IMR-90 (cell line): ENCODE results near the gene RAD51B. TPM values are rescaled to one million over a fixed set of nuclear protein-coding genes. Genes with fewer than 3 reads are reported as not detected.

Experiments
- ATAC-seq: fragments of 200-7000 bp; cut with Tn5 transposase; 2 replicates; pipeline ENCODE4 v1.9.1; 2020; ENCODE audit warnings: low read depth, mild to moderate bottlenecking, moderate library complexity
- BruUV-seq: library from RNA; stranded (reverse); fragments of 400-500 nt; replicated peaks from 2 replicates; lab custom pipeline; 2021; lab: Mats Ljungman, UMichigan
- CTCF ChIA-PET: fragments of 300-600 bp; formaldehyde crosslinking; extraction: SDS; loops from one replicate; lab custom pipeline; 2021; ENCODE audit warnings: antibody characterized with exemption; lab: Yijun Ruan, JAX
- POLR2A ChIA-PET: fragments of 300-600 bp; sonication (Branson Sonifier 250); formaldehyde crosslinking; loops from one replicate; lab custom pipeline; 2022; ENCODE audit warnings: antibody characterized with exemption; ENCODE audit not compliant: unreplicated experiment; lab: Charles Lee
- DNase-seq: peaks from one replicate; pipeline ENCODE4 v3.0.0; 2013
- H2AFZ ChIP-seq: replicated peaks from 2 replicates; pipeline ENCODE3; 2013; ENCODE audit warnings: low read length, mild to moderate bottlenecking; ENCODE audit not compliant: poor library complexity
- H2AK5ac ChIP-seq: 2 replicates; pipeline ENCODE4 v1.6.1; 2013; ENCODE audit warnings: low read depth, low read length, inconsistent platforms
- H2AK9ac ChIP-seq: replicated peaks from 2 replicates; pipeline ENCODE3; 2013; ENCODE audit warnings: mild to moderate bottlenecking, low read depth, low read length, moderate library complexity; ENCODE audit not compliant: poor library complexity
- H2BK120ac ChIP-seq: 2 replicates; pipeline ENCODE4 v1.6.1; 2013; ENCODE audit warnings: low read depth, low read length, inconsistent platforms
- H2BK15ac ChIP-seq: 3 replicates; pipeline ENCODE4 v1.6.1; 2013; ENCODE audit warnings: low read depth, low read length, inconsistent platforms
- H2BK20ac ChIP-seq: 2 replicates; pipeline ENCODE4 v1.6.1; 2013; ENCODE audit warnings: low read depth, mild to moderate bottlenecking, inconsistent platforms, low read length, moderate library complexity
- H2BK5ac ChIP-seq: 2 replicates; pipeline ENCODE4 v1.6.1; 2013; ENCODE audit warnings: mild to moderate bottlenecking, low read depth, low read length, inconsistent platforms; ENCODE audit not compliant: poor library complexity, severe bottlenecking
- H3K14ac ChIP-seq: replicated peaks from 2 replicates; pipeline ENCODE4 v1.6.1; 2013; ENCODE audit warnings: low read depth, low read length, inconsistent platforms
- H3K18ac ChIP-seq: 2 replicates; pipeline ENCODE4 v1.6.1; 2013; ENCODE audit warnings: low read depth, low read length, control low read depth
- H3K23ac ChIP-seq: 2 replicates; pipeline ENCODE4 v1.6.1; 2013; ENCODE audit warnings: low read depth, low read length, inconsistent platforms
- H3K27ac ChIP-seq: 2 replicates; pipeline ENCODE4 v1.5.1; 2013; ENCODE audit warnings: mild to moderate bottlenecking, control low read depth, low read length; ENCODE audit not compliant: insufficient read depth
- H3K27me3 ChIP-seq: 2 replicates; pipeline ENCODE4 v1.6.1; 2013; ENCODE audit warnings: low read length; ENCODE audit not compliant: control insufficient read depth, insufficient read depth
- H3K36me3 ChIP-seq: 2 replicates; pipeline ENCODE4 v1.6.1; 2013; ENCODE audit warnings: low read length, mixed read lengths; ENCODE audit not compliant: control insufficient read depth, insufficient read depth
- H3K4ac ChIP-seq: 2 replicates; pipeline ENCODE4 v1.6.1; 2013; ENCODE audit warnings: low read depth, low read length, inconsistent platforms
- H3K4me1 ChIP-seq: 2 replicates; pipeline ENCODE4 v1.6.1; 2013; ENCODE audit warnings: low read length, mixed read lengths; ENCODE audit not compliant: control insufficient read depth, insufficient read depth
- H3K4me2 ChIP-seq: 2 replicates; pipeline ENCODE4 v1.6.1; 2013; ENCODE audit warnings: low read depth, mild to moderate bottlenecking, control low read depth, low read length, moderate library complexity
- H3K4me3 ChIP-seq: 2 replicates; pipeline ENCODE4 v1.5.1; 2013; ENCODE audit warnings: low read depth, mild to moderate bottlenecking, control low read depth, low read length, moderate library complexity; ENCODE audit not compliant: insufficient read depth
- H3K56ac ChIP-seq: 2 replicates; pipeline ENCODE4 v1.6.1; 2013; ENCODE audit warnings: low read length, inconsistent platforms; ENCODE audit not compliant: insufficient read depth; ENCODE audit errors: extremely low read depth
- H3K79me1 ChIP-seq, 2 experiments: 2 replicates each; pipeline ENCODE4 v1.6.1; 2013; ENCODE audit warnings: low read length in 2 of 2, inconsistent platforms in 1 of 2, low read depth in 1 of 2
- H3K9ac ChIP-seq: 2 replicates; pipeline ENCODE4 v1.6.1; 2013; ENCODE audit warnings: low read depth, low read length, control low read depth
- H3K9me1 ChIP-seq: 2 replicates; pipeline ENCODE4 v1.6.1; 2013; ENCODE audit warnings: low read length, inconsistent platforms; ENCODE audit not compliant: insufficient read depth
- H3K9me3 ChIP-seq: 2 replicates; pipeline ENCODE4 v1.6.1; 2013; ENCODE audit warnings: low read length; ENCODE audit not compliant: control insufficient read depth, insufficient read depth
- H4K20me1 ChIP-seq: 2 replicates; pipeline ENCODE4 v1.6.1; 2013; ENCODE audit warnings: low read length, inconsistent platforms; ENCODE audit not compliant: insufficient read depth
- H4K5ac ChIP-seq: 2 replicates; pipeline ENCODE4 v1.6.1; 2013; ENCODE audit warnings: mild to moderate bottlenecking, low read depth, low read length, control low read depth
- H4K8ac ChIP-seq, 2 experiments: 2 replicates each; pipeline ENCODE4 v1.6.1; 2013; ENCODE audit warnings: low read depth in 2 of 2, low read length in 2 of 2, control low read depth in 1 of 2, inconsistent platforms in 1 of 2
- H4K91ac ChIP-seq: 2 replicates; pipeline ENCODE4 v1.6.1; 2013; ENCODE audit warnings: low read depth, low read length, inconsistent platforms; ENCODE audit not compliant: insufficient read depth
- CEBPB ChIP-seq: IDR thresholded peaks from 2 replicates; pipeline ENCODE4 v1.6.1; 2012; ENCODE audit warnings: low read depth, low read length, improper control_type of control experiment
- CHD1 ChIP-seq: IDR thresholded peaks from 2 replicates; pipeline ENCODE4 v1.6.1; 2012; ENCODE audit warnings: low read depth, low read length, improper control_type of control experiment
- FOS ChIP-seq: fragments of 150-350 bp; IDR thresholded peaks from 2 replicates; pipeline ENCODE4 v1.6.1; 2016; ENCODE audit warnings: low read depth, low read length
- MAFK ChIP-seq: IDR thresholded peaks from 2 replicates; pipeline ENCODE4 v1.6.1; 2012; ENCODE audit warnings: low read depth, low read length, improper control_type of control experiment
- MAZ ChIP-seq: IDR thresholded peaks from 2 replicates; pipeline ENCODE4 v1.6.1; 2012; ENCODE audit warnings: low read depth, mild to moderate bottlenecking, low read length, improper control_type of control experiment, moderate library complexity, borderline replicate concordance
- MXI1 ChIP-seq: IDR thresholded peaks from 2 replicates; pipeline ENCODE4 v1.6.1; 2012; ENCODE audit warnings: low read depth, mild to moderate bottlenecking, low read length, moderate library complexity, borderline replicate concordance
- NFE2L2 ChIP-seq: fragments of 150-350 bp; IDR thresholded peaks from 2 replicates; pipeline ENCODE4 v1.6.1; 2016; ENCODE audit warnings: low read depth, mild to moderate bottlenecking, low read length
- POLR2A ChIP-seq: IDR thresholded peaks from 2 replicates; pipeline ENCODE4 v1.6.1; 2012; ENCODE audit warnings: mild to moderate bottlenecking, low read depth, low read length
- RAD21 ChIP-seq: IDR thresholded peaks from 2 replicates; pipeline ENCODE4 v1.6.1; 2012; ENCODE audit warnings: low read length, improper control_type of control experiment
- RCOR1 ChIP-seq: IDR thresholded peaks from 2 replicates; pipeline ENCODE4 v1.6.1; 2012; ENCODE audit warnings: mild to moderate bottlenecking, low read length, improper control_type of control experiment; ENCODE audit not compliant: insufficient replicate concordance
- RFX5 ChIP-seq: IDR thresholded peaks from 2 replicates; pipeline ENCODE4 v1.8.0; 2012; ENCODE audit warnings: low read depth, mild to moderate bottlenecking, low read length, moderate library complexity
- SMC3 ChIP-seq: fragments of 150-350 bp; IDR thresholded peaks from 2 replicates; pipeline ENCODE4 v1.6.1; 2016; ENCODE audit warnings: low read depth, mild to moderate bottlenecking, antibody characterized with exemption, low read length, moderate library complexity
- WGBS, 2 experiments: methylation state at CpG; one replicate each; pipeline versions ENCODE4 v1.1.5 to v1.1.7; 2013; ENCODE audit warnings: missing lambda C conversion rate in 2 of 2; ENCODE audit not compliant: insufficient read length in 1 of 2; ENCODE audit errors: extremely low coverage in 2 of 2; 5-methylcytosine and 5-hydroxymethylcytosine counted together
- dilution Hi-C: fragments of 300-500 bp; cut with HindIII; formaldehyde crosslinking; loops from one replicate; pipeline ENCODE4 v1.14.3; 2018; ENCODE audit warnings: low sequenced_read_pairs; ENCODE audit not compliant: unreplicated experiment
- in situ Hi-C: fragments of 300-500 bp; cut with MboI; formaldehyde crosslinking; loops from 3 replicates; pipeline ENCODE4 v1.14.3; 2019; ENCODE audit warnings: low sequenced_read_pairs, inconsistent platforms, mixed read lengths
- intact Hi-C: fragments of 100-400 bp; cut with micrococcal nuclease; formaldehyde crosslinking; loops from 2 replicates; pipeline ENCODE4 v1.10.0; 2022
- polyA plus RNA-seq, 3 experiments: library from polyadenylated mRNA; depleted of rRNA; stranded (reverse); fragments of >200 nt; gene quantifications; 2 replicates each; pipeline ENCODE4 v1.2.3, GENCODE V29; 2012; ENCODE audit warnings: low replicate concordance in 1 of 3
- total RNA-seq: library from RNA; depleted of rRNA; stranded (reverse); fragments of >200 nt; gene quantifications from 2 replicates; pipeline ENCODE4 v1.2.3, GENCODE V29; 2012
- TF ChIP-seq, protein P1 (sequence below): conservative IDR thresholded peaks from 2 replicates; pipeline ENCODE4 v1.5.1; 2012; ENCODE audit warnings: mild to moderate bottlenecking, low read depth, low read length, improper control_type of control experiment
- TF ChIP-seq, protein P2 (sequence below): fragments of 150-350 bp; IDR thresholded peaks from 2 replicates; pipeline ENCODE4 v1.6.1; 2017; ENCODE audit warnings: mild to moderate bottlenecking, antibody characterized with exemption, low read length, low read depth

RAD51B gene
- total and polyA plus RNA-seq, 2 of the 4 experiments (the other 2 are of a cell fraction), result 5.1 to 18.8 TPM

DNA sequence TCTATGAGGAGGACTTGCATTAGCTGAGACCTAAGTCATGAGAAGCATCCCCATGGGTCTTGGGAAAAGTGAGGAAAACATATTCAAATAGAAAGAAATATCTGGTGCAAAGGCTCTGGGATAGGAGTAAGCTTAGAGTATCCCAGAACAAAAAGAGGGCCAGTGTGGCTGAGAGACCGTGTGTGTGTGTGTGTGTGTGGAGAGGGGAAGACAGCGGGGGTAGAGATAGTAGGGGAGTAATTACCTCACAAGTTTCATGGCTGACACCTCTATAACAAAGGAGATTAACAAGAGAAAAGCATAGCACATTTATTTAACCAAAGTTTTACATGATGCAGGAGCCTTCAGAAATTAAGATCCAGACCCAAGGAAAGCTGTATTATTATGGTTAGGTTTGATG is 440.5 kb downstream of the RAD51B start:
- no peak overlapping the region for H3K56ac ChIP-seq
- in situ Hi-C loops, result no loop called here
- no peak overlapping the region for H2BK120ac ChIP-seq
- H3K14ac ChIP-seq, result no peak overlapping the region
- no peak for TF ChIP-seq FOS
- TF ChIP-seq CEBPB, result no peak
- no peak for TF ChIP-seq MAFK
- TF ChIP-seq RAD21, result no peak
- TF ChIP-seq, protein P1, sequence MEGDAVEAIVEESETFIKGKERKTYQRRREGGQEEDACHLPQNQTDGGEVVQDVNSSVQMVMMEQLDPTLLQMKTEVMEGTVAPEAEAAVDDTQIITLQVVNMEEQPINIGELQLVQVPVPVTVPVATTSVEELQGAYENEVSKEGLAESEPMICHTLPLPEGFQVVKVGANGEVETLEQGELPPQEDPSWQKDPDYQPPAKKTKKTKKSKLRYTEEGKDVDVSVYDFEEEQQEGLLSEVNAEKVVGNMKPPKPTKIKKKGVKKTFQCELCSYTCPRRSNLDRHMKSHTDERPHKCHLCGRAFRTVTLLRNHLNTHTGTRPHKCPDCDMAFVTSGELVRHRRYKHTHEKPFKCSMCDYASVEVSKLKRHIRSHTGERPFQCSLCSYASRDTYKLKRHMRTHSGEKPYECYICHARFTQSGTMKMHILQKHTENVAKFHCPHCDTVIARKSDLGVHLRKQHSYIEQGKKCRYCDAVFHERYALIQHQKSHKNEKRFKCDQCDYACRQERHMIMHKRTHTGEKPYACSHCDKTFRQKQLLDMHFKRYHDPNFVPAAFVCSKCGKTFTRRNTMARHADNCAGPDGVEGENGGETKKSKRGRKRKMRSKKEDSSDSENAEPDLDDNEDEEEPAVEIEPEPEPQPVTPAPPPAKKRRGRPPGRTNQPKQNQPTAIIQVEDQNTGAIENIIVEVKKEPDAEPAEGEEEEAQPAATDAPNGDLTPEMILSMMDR, result no peak
- no peak for TF ChIP-seq POLR2A
- no peak for TF ChIP-seq MXI1
- TF ChIP-seq RFX5, result no peak
- no peak for TF ChIP-seq SMC3
- TF ChIP-seq CHD1, result no peak
- TF ChIP-seq MAZ, result no peak
- TF ChIP-seq NFE2L2, result no peak
- TF ChIP-seq, protein P2, sequence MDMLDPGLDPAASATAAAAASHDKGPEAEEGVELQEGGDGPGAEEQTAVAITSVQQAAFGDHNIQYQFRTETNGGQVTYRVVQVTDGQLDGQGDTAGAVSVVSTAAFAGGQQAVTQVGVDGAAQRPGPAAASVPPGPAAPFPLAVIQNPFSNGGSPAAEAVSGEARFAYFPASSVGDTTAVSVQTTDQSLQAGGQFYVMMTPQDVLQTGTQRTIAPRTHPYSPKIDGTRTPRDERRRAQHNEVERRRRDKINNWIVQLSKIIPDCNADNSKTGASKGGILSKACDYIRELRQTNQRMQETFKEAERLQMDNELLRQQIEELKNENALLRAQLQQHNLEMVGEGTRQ, result no peak
- no peak for TF ChIP-seq RCOR1
- H2BK15ac ChIP-seq, result no peak overlapping the region
- dilution Hi-C loops, result no loop called here
- no peaks in the 10 kb centered on the region for H3K27me3 ChIP-seq
- H3K18ac ChIP-seq, result no peak overlapping the region; the same call in 1 of the 2 replicates
- H3K4me3 ChIP-seq, result no peak overlapping the region
- no TSS peak for BruUV-seq
- no peak overlapping the region for H2AK5ac ChIP-seq
- CTCF ChIA-PET, result no interaction called here
- no peak overlapping the region for H3K27ac ChIP-seq
- H2AK9ac ChIP-seq, result no peak overlapping the region
- H4K5ac ChIP-seq, result no peak overlapping the region
- no peak overlapping the region for H3K4ac ChIP-seq
- no peak overlapping the region for H2AFZ ChIP-seq
- H2BK5ac ChIP-seq, result no peak overlapping the region
- POLR2A ChIA-PET, result interaction anchor here (0.7 kb wide), 1 partner anchor 107 kb away, joined by 3 read pairs; no protein-coding TSS in a partner anchor
- ATAC-seq, result no peak
- WGBS, 2 experiments, result no CpG with 5 or more reads among the region's 2 CpGs
- no peak overlapping the region for H3K23ac ChIP-seq
- no peak overlapping the region for H3K4me2 ChIP-seq
- DNase-seq, result no peak
- peaks cover 2% of the 10 kb centered on the region; the same call in 1 of the 2 replicates for H3K9me1 ChIP-seq
- no peak overlapping the region for H3K9ac ChIP-seq
- H4K91ac ChIP-seq, result no peak overlapping the region
- intact Hi-C loops, result no loop called here
- H3K36me3 ChIP-seq, result no peaks in the 10 kb centered on the region
- H4K8ac ChIP-seq, result no peak overlapping the region
- no peak overlapping the region for H2BK20ac ChIP-seq
- H3K79me1 ChIP-seq, result no peaks in the 10 kb centered on the region
- H3K9me3 ChIP-seq, result no peaks in the 10 kb centered on the region
- H4K20me1 ChIP-seq, result no peaks in the 10 kb centered on the region
- peaks cover 9% of the 10 kb centered on the region for H3K4me1 ChIP-seq
